ENCODE measurements around the gene LENEP. TPM values are rescaled to one million over a fixed set of nuclear protein-coding genes. Genes with fewer than 3 reads are reported as not detected.

LENEP gene
- total RNA-seq, 1 experiment from 2014 or later = 2.8 TPM

DNA sequence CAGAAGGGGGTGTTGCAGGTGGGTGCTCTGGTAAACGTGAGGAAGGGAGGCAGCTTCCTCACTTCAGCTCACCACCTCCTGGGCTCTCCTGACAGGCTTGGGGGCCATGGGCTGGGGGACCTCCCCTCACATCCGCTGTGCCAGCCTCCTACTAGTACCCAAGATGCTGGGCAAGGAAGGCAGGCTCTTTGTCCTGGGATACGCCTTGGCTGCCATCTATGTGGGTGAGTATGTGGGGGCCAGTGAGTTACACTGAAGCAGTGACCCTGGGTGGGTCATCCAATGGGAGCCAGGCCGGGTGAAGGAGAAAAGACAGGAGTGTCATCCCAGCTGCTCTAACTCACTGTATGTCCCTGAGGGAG is 45.9 kb downstream of the LENEP start:
- DNase-seq = no peak
- no peaks in the 10 kb centered on the region for H3K79me1 ChIP-seq (ENCODE audit: insufficient read depth, low read depth, low read length, poor library complexity, severe bottlenecking)
- H4K91ac ChIP-seq (ENCODE audit: insufficient read length, low read depth, low read length) = no peak overlapping the region
- H3K4me1 Mint-ChIP-seq = peaks cover 3 to 13% of the 10 kb centered on the region in 2 experiments; a peak in 3 of 4 replicates
- no peak overlapping the region for H2BK15ac ChIP-seq (ENCODE audit: low read depth, low read length)
- no peak overlapping the region for H3K23ac ChIP-seq (ENCODE audit: insufficient read length, low read depth, low read length)
- H2AFZ ChIP-seq (ENCODE audit: low read length) = no peak overlapping the region
- H3K27me3 Mint-ChIP-seq (ENCODE audit: low read depth) = peaks cover 45% of the 10 kb centered on the region
- no peak overlapping the region for H3K4ac ChIP-seq (ENCODE audit: low read depth, low read length)
- no peak overlapping the region for H3K56ac ChIP-seq (ENCODE audit: insufficient read length, low read depth, low read length)
- peaks cover 2% of the 10 kb centered on the region for H4K20me1 ChIP-seq (ENCODE audit: control insufficient read depth, insufficient read depth, insufficient read length)
- WGBS (ENCODE audit: extremely low coverage, insufficient read length, low lambda C conversion rate) = no CpG with 5 or more reads among the region's 4 CpGs
- TF ChIP-seq CTCF (conservative IDR thresholded peaks at IDR 0.05) = no peak
- no peak overlapping the region for H3K18ac ChIP-seq (ENCODE audit: insufficient read length, low read depth, low read length)
- no peak overlapping the region for H4K8ac ChIP-seq (replicated peaks; ENCODE audit: insufficient read length, low read depth, low read length)
- H2BK12ac ChIP-seq (ENCODE audit: insufficient read length, low read depth, low read length) = no peak overlapping the region
- H3K4me3 Mint-ChIP-seq = no peak overlapping the region
- H2AK5ac ChIP-seq (ENCODE audit: insufficient read length, low read length) = no peak overlapping the region
- no peaks in the 10 kb centered on the region for H3K4me1 ChIP-seq (ENCODE audit: insufficient read depth, low read length)
- H3K4me2 ChIP-seq (ENCODE audit: insufficient read depth, insufficient read length, low read length) = no peak overlapping the region
- H3K9me3 Mint-ChIP-seq = no peaks in the 10 kb centered on the region
- H3K14ac ChIP-seq (ENCODE audit: insufficient read depth, low read length) = no peak overlapping the region; the same call in 1 of the 2 replicates
- H2BK120ac ChIP-seq (ENCODE audit: low read depth, low read length, poor library complexity, severe bottlenecking) = no peak overlapping the region
- H4K5ac ChIP-seq (ENCODE audit: insufficient read length, low read depth, low read length) = no peak overlapping the region
- H3K36me3 Mint-ChIP-seq (ENCODE audit: insufficient read depth in 1 of 3, low read depth in 3 of 3) = no peaks in the 10 kb centered on the region
- H3K27me3 ChIP-seq (ENCODE audit: insufficient read depth, low read length) = no peaks in the 10 kb centered on the region
- H3K27ac Mint-ChIP-seq = no peak overlapping the region
- no peaks in the 10 kb centered on the region for H3K23me2 ChIP-seq (ENCODE audit: insufficient read length, low read depth, low read length, poor library complexity, severe bottlenecking)
- H3T11ph ChIP-seq (ENCODE audit: low read length) = no peak overlapping the region
- no peak overlapping the region for H3K27ac ChIP-seq (ENCODE audit: insufficient read length, low read depth, low read length)
- H2BK20ac ChIP-seq (ENCODE audit: low read depth, low read length, poor library complexity, severe bottlenecking) = no peak overlapping the region
- H2BK5ac ChIP-seq (ENCODE audit: insufficient read length, low read length) = no peak overlapping the region
- H3K79me2 ChIP-seq (ENCODE audit: insufficient read depth, low read length) = no peaks in the 10 kb centered on the region
- H3K9me3 ChIP-seq (ENCODE audit: control insufficient read depth, low read depth, low read length) = no peaks in the 10 kb centered on the region
- H3K9ac ChIP-seq (ENCODE audit: extremely low read depth, insufficient read length, low read length) = no peak overlapping the region
